Hindlimb muscle (tissue), 1 donor: ENCODE data around the gene SIGLEC6. TPM values are rescaled to one million over a fixed set of nuclear protein-coding genes. Genes with fewer than 3 reads are reported as not detected.
"Not testable (repeated sequence)": the region's sequence is repeated elsewhere in the genome, so short reads cannot be mapped to it uniquely, and the experiment has no call there.

Experiments
- DNase-seq: peaks from one replicate; pipeline ENCODE4 v3.0.0-alpha.2; 2013
- polyA plus RNA-seq: library from polyadenylated mRNA; unstranded; fragments of 120-200 nt; gene quantifications from one replicate; pipeline ENCODE4 v1.2.1, GENCODE V29; 2013; ENCODE audit not compliant: insufficient read length

Gene SIGLEC6
- polyA plus RNA-seq, 1 donor = not detected

DNA sequence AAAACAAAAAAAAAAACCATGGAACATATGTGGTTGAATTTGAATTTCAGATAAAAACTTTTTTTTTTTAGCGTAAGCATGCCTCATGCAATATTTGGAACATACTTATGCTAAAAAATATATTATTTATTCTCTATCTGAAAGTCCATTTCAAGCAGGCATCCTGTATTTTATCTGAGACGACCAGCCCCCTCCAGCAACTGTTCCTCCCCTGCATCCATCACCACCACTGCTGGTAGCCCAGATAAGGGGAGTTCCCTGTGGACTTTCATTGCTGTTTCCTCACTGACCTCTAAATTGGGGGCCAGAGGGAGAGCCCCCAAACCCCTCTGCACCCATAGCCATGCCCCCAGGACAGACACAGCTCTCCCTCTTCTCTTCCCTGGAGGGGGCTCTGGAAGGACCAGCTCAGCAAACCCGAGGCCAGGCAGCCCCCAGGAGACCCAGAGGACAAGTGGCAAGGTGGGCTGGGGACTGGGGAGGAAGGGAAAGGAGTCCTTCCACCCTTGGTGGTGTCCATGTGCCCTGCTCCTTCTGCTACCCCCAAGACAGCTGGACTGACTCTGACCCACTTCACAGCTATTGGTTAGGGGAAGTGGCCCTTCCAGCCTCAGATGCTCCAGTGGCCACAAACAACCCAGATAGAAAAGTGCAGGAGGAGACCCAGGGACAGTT, 23.3 kb downstream of the SIGLEC6 start:
- no peak for DNase-seq

DNA sequence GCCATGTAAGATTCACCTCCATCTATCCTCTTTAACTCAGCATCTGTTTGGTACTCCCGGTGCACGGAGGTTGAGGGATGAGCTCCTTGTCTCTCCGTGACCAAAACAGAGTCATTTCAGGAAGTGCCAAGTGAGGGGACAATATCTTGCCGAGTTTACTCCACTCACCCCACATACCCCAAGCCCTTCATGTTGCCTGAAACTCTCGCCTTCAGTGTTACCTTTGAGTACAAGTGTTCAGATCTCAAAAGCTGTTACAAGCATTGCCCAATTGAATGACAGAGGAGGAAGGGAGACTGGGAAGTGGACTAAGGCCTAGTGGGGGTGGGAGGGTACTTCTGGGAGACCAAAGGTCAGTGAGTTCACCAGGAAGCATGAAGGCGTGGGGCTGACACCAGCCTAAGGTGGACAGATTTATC, 23.8 kb downstream of the SIGLEC6 start:
- no peak for DNase-seq

DNA sequence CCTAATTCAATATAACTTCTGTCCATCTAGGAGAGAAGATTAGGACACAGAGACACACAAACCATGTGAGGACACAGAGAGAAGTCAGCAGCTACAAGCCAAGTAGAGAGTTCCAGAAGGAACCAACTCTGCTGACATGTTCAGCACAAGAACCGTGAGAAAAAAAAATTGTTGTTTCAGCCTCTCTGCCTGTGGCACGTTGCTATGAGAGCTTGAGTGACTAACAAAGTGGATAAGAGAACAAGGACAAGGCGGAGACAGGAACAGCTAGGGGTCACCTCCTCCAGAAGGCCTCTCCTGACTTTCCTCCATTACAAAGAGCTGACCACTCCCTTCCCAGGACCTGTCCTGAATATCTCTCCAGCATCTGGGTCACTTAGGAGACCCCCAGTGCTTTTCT, 24.3 kb downstream of the SIGLEC6 start:
- DNase-seq = no peak

DNA sequence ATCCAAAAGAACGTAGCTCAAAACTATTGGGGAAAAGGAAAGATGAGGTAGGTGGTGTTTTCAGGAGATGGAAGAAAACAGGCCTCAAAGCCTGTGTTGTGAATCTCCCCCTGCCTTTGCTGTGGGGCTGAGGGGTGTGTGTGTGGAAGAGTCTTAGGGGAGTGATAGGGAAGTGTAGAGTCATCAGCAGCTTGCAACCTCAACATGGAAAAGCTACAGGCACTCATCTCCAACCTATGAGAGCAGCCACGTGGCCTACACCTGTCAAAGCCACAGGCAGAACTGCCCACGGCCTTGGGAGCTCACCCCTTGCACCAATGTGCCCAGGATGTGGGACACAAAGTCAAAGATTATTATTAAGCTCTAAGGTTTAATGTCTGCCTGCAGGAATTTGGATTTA, 25.6 kb downstream of the SIGLEC6 start:
- DNase-seq = no peak

DNA sequence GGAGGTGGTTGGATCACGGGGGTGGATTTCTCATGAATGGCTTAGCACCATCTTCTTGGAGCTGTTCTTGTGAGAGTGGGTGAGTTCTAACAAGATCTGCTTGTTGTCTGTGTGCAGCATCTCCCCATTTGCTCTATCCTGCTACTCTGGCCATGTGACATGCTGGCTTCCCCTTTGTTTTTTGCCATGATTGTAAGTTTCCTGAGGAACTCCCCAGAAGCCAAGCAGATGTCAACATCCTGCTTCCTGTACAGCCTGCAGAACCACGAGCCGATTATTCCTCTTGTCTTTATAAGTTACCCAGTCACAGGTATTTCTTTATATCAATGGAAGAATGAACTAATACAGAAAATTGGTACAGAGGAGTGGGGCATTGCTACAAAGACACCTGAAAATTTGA, 27.6 kb downstream of the SIGLEC6 start:
- DNase-seq = no peak

DNA sequence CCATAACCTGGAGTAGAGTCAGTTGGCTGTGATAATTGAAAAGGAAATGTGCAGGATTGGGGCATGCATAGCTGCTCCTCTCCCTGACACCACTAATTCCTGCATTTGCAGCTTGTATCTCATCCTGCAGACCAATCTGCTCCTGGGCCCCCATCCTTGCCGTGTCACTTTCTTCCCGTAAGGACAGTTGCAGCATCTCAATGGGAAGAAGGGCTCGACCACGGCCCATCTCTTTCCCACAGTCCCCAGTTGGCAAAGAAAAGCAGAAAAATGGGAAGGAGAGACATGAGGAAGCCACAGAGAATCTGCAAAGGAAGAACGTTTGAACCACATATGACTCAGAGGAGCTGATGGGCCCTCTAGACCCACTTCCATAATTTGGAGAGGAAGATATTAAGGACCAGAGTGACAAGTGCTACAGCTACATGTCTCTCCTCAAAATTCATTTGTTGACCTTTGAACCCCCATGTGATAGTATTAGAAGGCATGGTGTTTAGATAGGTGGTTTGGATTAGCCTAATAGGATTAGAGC, 28.1 kb downstream of the SIGLEC6 start:
- DNase-seq = no peak

DNA sequence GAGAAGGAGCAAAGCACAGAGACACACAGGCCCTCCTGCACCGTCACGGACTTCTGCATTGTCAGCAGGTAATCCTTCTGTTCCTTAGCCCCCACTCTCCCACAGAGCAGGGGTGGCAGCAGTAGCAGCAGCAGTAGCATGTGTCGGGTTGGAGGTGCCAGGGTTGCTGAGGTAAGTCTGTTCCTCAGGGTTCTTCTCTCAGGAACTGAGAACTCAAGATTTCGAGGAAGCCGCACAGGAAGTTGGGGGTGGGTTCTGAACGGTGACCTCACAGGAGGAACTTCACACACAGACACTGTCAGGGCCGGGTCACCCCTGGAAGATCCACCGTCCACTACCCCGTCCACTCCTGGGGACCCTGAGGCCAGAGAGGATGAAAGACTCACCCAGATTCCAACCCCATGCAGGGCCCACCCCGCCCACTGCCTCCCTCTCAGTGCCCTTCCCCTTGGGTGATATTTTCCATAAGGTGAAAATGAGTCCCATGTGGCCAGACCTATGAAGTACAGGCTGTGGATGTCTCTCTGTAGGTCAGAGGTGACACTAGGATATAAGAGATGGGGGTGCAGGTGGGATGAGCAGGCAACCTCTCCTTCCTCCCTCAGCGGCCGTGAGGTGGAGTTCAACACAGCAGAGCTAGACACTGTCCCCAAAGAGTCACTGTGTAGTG, 29.7 kb downstream of the SIGLEC6 start, which contains the start of gene SIGLEC12:
SIGLEC12 (minus strand) TSS at position 207 of the 670 bp plus-strand sequence; CDS start at position 140, 67 bp downstream.
- no peak for DNase-seq

DNA sequence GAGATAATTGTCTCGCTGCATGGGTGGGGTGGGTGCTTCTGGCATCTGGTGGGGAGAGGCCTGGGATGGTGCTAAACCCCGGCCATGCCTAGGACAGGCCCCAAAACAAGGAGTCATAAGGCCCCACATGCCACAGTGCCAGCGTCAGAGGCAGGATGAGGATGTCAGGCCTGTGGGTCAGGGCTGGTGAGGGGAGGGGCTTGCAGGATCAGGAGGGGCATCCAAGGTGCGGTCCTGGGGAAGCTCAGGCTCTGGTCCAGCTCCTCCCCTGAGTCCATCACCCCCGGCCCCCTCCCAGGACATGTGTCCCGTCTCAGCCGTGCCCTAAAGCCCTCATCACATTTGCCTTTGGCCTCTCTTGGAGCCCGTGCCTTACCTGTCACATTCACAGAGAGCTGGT, 30.5 kb downstream of the SIGLEC6 start:
- DNase-seq = not testable (repeated sequence)

DNA sequence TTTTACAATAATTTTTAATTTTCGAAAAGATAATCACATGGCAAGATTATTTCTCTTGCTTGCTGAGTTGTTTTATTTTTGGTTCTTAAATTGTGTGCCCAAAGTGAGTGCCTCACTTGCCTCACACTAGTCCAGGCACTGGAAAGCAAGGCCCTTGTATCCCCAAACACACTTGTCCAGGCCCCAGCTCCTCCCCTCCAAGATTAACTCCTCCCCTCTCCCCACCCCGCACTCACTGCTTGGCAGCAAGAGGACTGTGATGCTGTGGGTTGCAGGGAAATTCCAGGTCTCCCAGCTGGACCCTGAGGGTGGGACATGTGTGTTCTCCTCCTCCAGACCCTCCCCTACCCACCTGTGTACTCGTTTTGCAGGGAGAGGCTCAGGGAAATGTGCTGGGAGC, 33.8 kb downstream of the SIGLEC6 start:
- DNase-seq = no peak

DNA sequence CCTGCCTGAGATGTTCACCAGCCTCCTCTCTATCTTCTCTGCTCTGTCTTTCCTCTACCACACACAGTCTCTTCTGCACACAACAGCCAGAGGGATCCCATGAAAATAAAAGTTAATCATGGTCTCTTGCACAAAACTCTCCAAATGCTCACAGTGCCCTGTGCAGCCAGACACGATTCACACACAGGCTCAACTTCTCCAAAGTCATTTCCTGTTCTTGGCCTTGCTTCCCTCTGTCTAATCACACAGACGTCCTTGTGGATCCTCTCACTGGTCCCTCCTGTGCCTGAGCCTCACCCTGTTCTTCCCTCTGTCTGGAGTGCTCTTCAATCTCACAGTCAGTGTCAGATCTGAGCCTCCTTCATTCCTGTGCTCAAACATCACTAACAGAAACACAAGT, 37.7 kb downstream of the SIGLEC6 start:
- no peak for DNase-seq

DNA sequence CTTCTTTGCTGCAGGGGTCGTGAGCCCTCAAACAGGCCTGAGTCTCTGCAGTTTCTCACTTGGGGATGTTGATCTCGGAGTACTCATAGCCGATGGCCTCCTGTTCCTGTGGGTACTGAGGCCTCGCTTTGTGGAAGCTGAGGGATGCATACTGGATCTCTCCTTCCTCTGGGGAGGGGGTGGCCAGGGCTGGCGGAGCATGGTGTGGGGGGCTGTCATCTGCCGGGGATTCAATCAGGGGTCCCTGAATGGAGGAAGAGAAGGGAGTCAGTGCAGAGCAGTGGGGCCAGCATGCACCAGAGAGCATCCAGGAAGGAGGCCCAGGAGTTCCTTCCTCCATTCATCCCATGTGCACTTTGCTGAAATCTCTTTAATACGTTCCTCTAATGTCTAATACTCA, 39.9 kb downstream of the SIGLEC6 start:
- no peak for DNase-seq

DNA sequence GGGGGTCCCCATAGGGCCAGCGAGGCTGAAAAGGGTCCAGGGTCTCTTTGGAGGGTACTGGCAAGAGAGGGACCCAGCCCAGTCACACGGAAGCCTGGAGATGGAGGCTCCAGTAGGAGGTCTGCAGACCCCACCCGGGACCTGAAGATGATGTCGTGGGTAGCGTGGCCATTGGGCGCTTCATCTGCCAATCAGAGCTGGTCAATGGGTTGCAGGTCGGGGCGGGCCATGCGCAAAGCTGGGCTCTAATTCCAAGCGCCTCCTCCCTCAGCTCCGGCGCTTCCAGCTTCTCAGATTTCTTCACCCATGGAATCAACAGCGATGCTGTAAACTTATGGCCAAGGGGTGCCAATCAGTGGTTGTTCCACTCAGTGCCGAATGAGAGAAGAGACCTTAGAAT, 40.8 kb downstream of the SIGLEC6 start:
- no peak for DNase-seq

DNA sequence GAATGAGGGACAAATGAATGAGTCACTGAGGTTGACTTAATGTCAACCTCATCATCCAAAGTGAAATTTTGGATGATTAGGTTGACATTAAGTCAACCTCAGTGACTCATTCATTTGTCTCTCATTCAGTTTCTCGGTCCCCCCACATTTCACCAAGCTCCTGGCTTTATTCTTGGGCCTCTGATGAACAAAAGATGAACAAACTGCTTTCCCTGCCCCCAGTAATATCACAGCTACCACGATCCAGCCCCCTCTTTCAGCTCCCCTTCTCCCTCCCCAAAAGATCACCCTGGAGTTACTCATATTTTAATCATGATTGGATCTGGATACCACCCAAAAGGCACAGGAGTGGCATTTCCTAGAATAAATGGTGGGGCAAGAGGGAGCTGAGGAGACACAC, 42.4 kb downstream of the SIGLEC6 start:
- DNase-seq = no peak

DNA sequence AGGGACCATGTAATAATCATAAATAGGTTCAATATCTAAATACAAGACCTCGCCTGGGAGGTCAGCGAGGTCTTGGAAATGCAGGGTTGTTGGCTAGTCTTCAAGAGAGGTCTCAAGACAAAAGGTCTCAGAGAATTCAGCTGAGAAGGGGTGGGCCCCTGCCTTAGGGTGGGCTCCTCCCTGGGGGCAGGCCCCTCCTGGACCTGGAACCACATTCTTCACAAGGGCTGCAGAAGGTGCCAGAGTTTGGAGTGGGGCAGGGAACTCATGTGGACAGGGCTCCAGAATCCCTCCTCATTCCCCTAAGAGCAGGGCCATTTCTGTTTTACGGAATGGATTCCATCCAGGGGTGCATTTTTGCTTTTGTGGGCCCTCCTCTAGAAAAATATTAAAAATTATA, 43.0 kb downstream of the SIGLEC6 start:
- DNase-seq = no peak

DNA sequence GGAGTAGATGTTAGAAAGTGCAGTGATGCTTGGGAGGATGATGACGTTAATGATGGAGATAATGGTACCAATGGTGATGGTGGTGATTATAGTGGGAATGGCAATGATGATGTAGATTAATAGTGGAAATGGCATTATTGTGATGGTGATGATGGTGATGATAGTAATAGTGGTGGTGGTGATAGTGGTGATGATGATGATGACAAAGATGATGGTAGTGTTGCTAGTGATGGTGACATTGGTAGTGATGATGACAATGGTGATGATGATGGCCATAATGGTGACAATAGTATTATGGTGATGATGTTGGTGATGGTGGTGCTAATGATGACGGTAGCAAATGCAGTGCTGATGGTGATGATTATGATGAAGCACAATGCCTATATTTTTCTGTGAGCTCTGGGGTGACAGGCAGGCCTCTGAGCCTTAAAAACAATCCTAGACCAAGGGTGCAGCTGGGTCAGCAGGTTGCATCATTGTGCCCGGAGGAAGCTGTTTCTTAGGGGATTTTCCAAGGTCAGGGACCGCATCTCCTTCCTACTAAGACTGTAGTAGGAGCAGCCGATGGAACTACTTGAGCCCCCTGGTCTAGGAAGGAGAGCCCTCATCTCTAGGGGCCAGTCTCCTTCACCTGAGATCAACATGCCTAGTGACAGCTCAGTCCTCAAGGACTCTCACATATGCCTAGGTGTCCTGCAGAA, 45.4 kb downstream of the SIGLEC6 start:
- no peak for DNase-seq

DNA sequence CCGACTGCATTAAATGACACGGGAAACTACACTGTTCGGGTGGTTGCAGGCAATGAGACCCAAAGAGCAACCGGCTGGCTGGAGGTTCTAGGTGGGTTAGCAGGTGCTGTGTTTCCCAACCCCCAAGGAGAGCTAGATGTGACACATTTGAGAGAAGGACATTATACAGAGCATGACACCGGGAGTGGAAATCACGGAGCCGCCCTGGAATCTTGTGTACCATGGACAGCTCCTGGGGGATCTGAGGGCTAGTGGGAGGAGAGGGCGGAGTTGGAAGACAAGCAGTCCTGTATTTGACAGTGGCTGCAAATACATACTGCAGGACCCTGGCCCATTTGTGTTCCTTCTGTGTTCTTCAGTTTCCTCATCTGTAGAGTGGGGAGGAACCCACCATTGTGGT, 50.9 kb downstream of the SIGLEC6 start:
- peak; percentile 12 for DNase-seq

DNA sequence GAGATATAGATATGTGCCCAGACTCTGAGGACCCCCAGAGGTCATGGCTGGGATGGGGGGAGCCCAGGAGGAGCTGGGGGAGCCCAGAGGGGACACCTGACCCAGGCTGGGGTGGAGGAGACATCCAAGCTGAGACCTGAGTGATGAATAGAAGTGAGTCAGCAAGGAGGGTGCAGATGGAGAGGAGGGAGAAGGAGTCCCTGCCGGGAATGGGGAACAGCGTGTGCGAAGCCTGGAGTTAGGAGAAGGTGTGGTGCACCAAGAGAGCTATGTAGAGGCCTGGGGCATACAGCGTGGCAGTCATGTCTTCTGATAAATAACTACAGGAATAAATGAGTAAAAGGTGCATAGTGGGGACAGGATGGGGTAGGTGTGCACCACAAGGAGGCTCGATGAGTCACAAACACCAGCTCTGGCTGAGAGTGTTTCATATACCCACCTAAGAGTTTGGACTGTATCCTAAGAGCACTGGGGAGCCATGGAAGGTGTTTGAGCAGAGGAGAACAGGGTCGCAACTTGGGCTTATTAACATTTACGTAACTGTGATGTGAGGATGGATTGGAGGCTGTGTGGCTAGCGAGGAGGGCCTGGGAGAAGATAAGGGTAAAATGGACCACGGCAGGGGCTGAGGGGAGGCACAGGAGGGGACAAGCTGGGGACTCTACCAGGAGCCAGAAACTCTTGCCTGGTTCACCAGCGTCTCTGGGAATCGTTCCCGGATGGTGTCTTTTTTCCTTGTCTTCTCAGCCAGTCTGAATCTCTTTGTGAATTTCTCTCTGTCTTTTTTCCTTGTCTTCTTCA, 51.7 kb downstream of the SIGLEC6 start:
- no peak for DNase-seq

DNA sequence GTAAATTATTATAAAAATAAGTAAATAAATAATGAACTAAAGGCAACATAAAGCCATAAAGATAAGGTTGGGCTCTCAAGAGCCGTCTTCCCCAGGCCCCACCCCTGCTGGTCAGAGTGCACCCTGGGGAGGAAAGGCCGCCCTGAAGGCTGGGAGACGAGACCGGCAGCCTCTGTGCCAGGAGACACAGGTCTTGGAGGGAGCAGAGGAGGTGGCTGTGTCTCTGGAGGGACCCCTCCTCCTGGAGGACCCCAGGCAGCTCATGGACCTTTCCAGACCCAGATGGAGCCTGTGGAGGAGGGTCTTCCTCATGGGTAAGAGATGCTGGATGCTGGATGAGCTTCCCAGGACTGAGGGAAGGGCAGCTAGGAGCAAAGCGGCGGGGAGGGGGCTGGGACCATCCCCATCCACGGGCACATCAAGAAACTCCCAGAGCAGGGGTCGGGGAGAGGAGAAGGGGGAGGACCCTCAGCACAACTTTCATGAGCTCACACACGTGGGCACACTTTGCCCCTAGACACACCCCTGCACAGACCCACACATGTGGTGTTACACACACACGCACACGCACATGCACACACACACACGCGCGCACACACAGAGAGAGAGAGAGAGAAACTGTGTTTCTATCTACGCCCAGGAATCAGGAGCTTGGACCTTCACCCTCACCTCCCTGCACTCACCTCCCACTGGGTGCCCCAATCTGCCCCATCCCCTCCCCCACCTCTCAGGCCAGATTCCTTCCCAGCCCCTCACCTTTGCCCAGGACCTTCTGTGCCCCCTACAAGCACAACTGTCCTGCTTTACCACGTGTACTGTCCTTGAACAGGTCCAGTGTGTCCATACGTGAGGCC, 52.9 kb downstream of the SIGLEC6 start, which contains the start of gene CEACAM18:
CEACAM18 (plus strand) TSS at position 159 of the 854 bp plus-strand sequence.
- no peak for DNase-seq

DNA sequence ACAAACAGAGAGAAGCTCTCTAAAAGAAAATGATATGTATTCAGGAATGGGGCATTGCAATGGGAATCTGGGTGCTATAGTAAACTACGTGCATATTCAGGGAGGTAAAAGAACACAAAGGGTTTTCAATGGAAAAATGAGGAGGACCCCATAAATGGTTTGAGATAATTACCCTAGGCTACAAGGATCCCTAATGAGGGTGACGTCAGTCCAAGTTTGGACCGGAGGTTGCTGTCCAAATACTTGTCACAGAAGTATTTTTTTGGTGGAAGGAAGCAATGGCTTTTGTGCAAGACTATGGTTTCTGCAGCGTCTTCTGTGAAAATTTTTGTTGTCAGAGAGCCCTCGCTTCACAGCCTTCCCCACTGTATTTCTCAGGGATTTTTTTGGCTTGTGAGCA, 54.1 kb downstream of the SIGLEC6 start:
- no peak for DNase-seq

DNA sequence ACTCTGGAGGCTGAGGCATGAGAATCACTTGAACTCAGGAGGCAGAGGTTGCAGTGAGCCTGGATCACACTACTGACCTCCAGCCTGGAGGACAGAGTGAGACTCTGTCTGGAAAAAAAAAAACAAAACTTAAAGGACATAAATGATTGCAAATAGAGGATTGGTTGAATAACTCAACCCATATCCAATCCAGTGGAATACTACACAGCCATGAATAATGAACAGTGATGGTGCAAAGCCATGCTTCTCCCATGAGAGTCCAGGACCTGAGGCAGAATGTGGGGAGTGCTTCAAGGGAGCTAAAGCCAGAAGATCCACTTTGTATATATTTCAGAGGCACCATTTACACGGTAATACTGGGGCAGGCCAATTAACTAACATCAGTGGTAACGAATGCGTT, 55.3 kb downstream of the SIGLEC6 start:
- no peak for DNase-seq

DNA sequence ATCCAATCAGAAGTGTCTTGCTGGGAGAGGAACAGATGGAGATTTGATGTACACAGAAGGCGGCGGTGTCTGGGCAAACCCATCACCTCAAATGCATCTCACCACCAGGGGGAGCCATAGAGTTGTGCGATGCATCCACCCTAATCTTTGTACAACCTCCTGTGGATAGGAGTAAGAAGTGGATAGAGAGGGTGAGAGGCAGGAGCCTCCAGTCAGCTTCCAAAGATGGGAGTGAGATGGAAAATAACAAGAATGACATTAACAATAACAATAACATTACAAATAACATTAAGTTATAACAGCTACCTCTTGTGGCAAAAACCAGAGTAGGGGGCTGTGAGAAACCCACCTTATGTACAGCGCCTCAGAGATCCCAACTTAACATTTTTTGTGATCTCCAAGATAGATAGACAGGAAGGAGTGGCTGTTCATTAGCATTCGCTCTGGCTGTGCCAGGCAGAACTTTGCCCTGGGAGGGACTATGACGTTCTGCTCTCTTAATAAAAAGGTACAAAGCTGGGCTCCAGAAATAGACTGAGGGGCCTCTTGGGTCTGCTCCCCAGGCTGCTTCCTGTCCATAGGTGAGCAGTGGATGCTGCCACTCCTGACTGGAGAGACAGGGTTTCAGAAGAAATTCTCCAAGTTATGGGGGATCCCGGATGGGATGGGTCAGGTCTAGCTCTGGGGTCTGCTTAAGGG, 58.3 kb downstream of the SIGLEC6 start:
- peak; percentile 45 for DNase-seq
